HepG2 (cell line): ENCODE data around the gene ZBTB21. TPM values are rescaled to one million over a fixed set of nuclear protein-coding genes. Genes with fewer than 3 reads are reported as not detected.

Experiments
- ATAC-seq: fragments of 200-7000 bp; cut with Tn5 transposase; 3 replicates; pipeline ENCODE4 v1.9.1; 2020; ENCODE audit warnings: mild to moderate bottlenecking, moderate library complexity
- BruUV-seq: library from RNA; stranded (reverse); fragments of 400-500 nt; replicated peaks from 2 replicates; lab custom pipeline; 2021; lab: Mats Ljungman, UMichigan
- CTCF ChIA-PET: fragments of 300-600 bp; formaldehyde crosslinking; extraction: SDS; loops from one replicate; lab custom pipeline; 2021; ENCODE audit warnings: low total read pairs, inconsistent platforms, low intra/inter-chr PET ratio; lab: Yijun Ruan, JAX
- POLR2A ChIA-PET: fragments of 350-600 bp; sonication (Branson Sonifier 250); formaldehyde crosslinking; loops from one replicate; lab custom pipeline; 2020; ENCODE audit warnings: antibody characterized with exemption, inconsistent platforms; lab: Yijun Ruan, JAX
- DNase-seq: peaks from one replicate; pipeline ENCODE4 v3.0.0-alpha.2; 2015; ENCODE audit warnings: low spot score
- FAIRE-seq: peaks from 3 replicates; lab custom pipeline; 2011; peaks lifted over from hg19 to GRCh38; lab: Jason Lieb, UNC
- H2AFZ ChIP-seq: one replicate; pipeline ENCODE4 v1.6.1; 2011; ENCODE audit warnings: low read length, inconsistent platforms
- H3K27ac ChIP-seq: fragments of 300-600 bp; 3 replicates; pipeline ENCODE4 v1.8.0; 2011; ENCODE audit warnings: mixed run types, mild to moderate bottlenecking, mixed read lengths, low read length, inconsistent platforms; ENCODE audit not compliant: insufficient read depth; ENCODE audit errors: extremely low read length
- H3K27me3 ChIP-seq, 2 experiments: fragments of 200-600 bp in 1 of 2; 2 replicates in 1 of 2; 3 replicates in 1 of 2; pipeline versions ENCODE4 v1.6.0 to v1.8.0; 2011; ENCODE audit warnings: low read length in 2 of 2, mild to moderate bottlenecking in 2 of 2, moderate library complexity in 2 of 2, inconsistent platforms in 1 of 2; ENCODE audit not compliant: insufficient read depth in 2 of 2, control insufficient read depth in 1 of 2
- H3K36me3 ChIP-seq, 2 experiments: fragments of 200-600 bp in 1 of 2; replicated peaks in 1 of 2; 2 replicates in 1 of 2; 3 replicates in 1 of 2; pipeline versions ENCODE4 v1.5.1 to v1.8.0; 2011; ENCODE audit warnings: low read length in 2 of 2, inconsistent platforms in 1 of 2; ENCODE audit not compliant: insufficient read depth in 2 of 2, control insufficient read depth in 1 of 2
- H3K4me1 ChIP-seq: 2 replicates; pipeline ENCODE4 v1.5.1; 2012; ENCODE audit warnings: low read length, inconsistent platforms; ENCODE audit not compliant: insufficient read depth
- H3K4me2 ChIP-seq: 2 replicates; pipeline ENCODE4 v1.6.0; 2011; ENCODE audit warnings: low read depth, low read length, inconsistent platforms
- H3K4me3 ChIP-seq, 3 experiments: fragments of 200-600 bp in 1 of 3; sonication (generic), shearing (Covaris generic) in 1 of 3; replicated peaks in 1 of 3; 2 replicates each; pipeline ENCODE4 v1.5.1; 2011 to 2016; ENCODE audit warnings: low read length in 3 of 3, inconsistent platforms in 2 of 3, low read depth in 2 of 3, mild to moderate bottlenecking in 2 of 3, control low read depth in 1 of 3, mixed read lengths in 1 of 3; ENCODE audit not compliant: insufficient read depth in 1 of 3
- H3K79me2 ChIP-seq: one replicate; pipeline ENCODE4 v1.6.1; 2011; ENCODE audit warnings: low read length, inconsistent platforms; ENCODE audit not compliant: insufficient read depth
- H3K9ac ChIP-seq: 2 replicates; pipeline ENCODE4 v1.6.0; 2011; ENCODE audit warnings: mild to moderate bottlenecking, low read depth, low read length, inconsistent platforms; ENCODE audit not compliant: insufficient read depth
- H3K9me3 ChIP-seq: 2 replicates; pipeline ENCODE4 v1.5.1; 2012; ENCODE audit warnings: mild to moderate bottlenecking, low read length
- H4K20me1 ChIP-seq: 2 replicates; pipeline ENCODE4 v1.6.0; 2011; ENCODE audit warnings: inconsistent platforms, mild to moderate bottlenecking, low read length, moderate library complexity; ENCODE audit not compliant: insufficient read depth
- ARNT2 ChIP-seq: sonication (generic); formaldehyde crosslinking; IDR thresholded peaks from 2 replicates; pipeline ENCODE4 v1.8.0; 2022; ENCODE audit warnings: mild to moderate bottlenecking, low read depth, missing genetic modification reagents, moderate library complexity
- ASH2L ChIP-seq: fragments of 300-600, 200-600 bp; sonication (generic); IDR thresholded peaks from 2 replicates; pipeline ENCODE4 v1.7.0; 2017; ENCODE audit warnings: low read depth, mild to moderate bottlenecking, moderate library complexity, mixed read lengths, low read length; ENCODE audit not compliant: insufficient read length
- BRD4 ChIP-seq: sonication (generic); formaldehyde crosslinking; IDR thresholded peaks from 2 replicates; pipeline ENCODE4 v1.4.0; 2020; ENCODE audit warnings: missing genetic modification reagents
- FOXP1 ChIP-seq, 2 experiments: fragments of 450-650 bp in 1 of 2; IDR thresholded peaks; 2 replicates each; pipeline ENCODE4 v1.6.1; 2017 to 2018; ENCODE audit warnings: antibody characterized with exemption in 1 of 2
- SMAD3 ChIP-seq: sonication (generic); formaldehyde crosslinking; IDR thresholded peaks from 2 replicates; pipeline ENCODE4 v1.4.0; 2020; ENCODE audit warnings: missing genetic modification reagents
- TBL1XR1 ChIP-seq: fragments of 150-350 bp; IDR thresholded peaks from 2 replicates; pipeline ENCODE4 v1.6.1; 2014; ENCODE audit warnings: borderline replicate concordance, low read length; ENCODE audit not compliant: partially characterized antibody
- ZMYM2 ChIP-seq: sonication (generic); formaldehyde crosslinking; IDR thresholded peaks from 2 replicates; pipeline ENCODE4 v1.8.0; 2022; ENCODE audit warnings: mild to moderate bottlenecking, missing genetic modification reagents
- ZNF552 ChIP-seq: sonication (generic); formaldehyde crosslinking; IDR thresholded peaks from 2 replicates; pipeline ENCODE4 v1.9.0; 2022; ENCODE audit warnings: missing genetic modification reagents, mild to moderate bottlenecking, borderline replicate concordance
- ZNF792 ChIP-seq: IDR thresholded peaks from 2 replicates; pipeline ENCODE4 v1.6.1; 2016
- WGBS: methylation state at CpG from one replicate; pipeline ENCODE4 v1.1.6; 2017; ENCODE audit warnings: low lambda C conversion rate; 5-methylcytosine and 5-hydroxymethylcytosine counted together
- in situ Hi-C: cut with HindIII; loops from 2 replicates; pipeline ENCODE4 v1.10.0; 2017; ENCODE audit warnings: low pct_unique_long_range_greater_than_20kb; ENCODE audit not compliant: extremely low pct_ligation_motif_present
- intact Hi-C: fragments of 100-400 bp; cut with micrococcal nuclease; formaldehyde crosslinking; loops from one replicate; pipeline ENCODE4 v1.10.0; 2022; ENCODE audit not compliant: unreplicated experiment
- polyA plus RNA-seq, 8 experiments: library from polyadenylated mRNA; depleted of rRNA in 3 of 8; stranded (reverse) in 7 of 8; unstranded in 1 of 8; fragments of >200 nt; fragmentation: Illumina TruSeq in 4 of 8; extraction: Trizol in 4 of 8; gene quantifications; 2 replicates each; pipeline versions ENCODE4 v1.2.1 to v1.2.3, GENCODE V29; 2011 to 2016; ENCODE audit warnings: low read depth in 4 of 8, missing spikeins in 1 of 8, mixed read lengths in 1 of 8; ENCODE audit not compliant: insufficient read depth in 1 of 8
- total RNA-seq, 5 experiments: library from RNA; depleted of rRNA; stranded (reverse); fragments of >200 nt; fragmentation: Illumina TruSeq; extraction: Trizol; gene quantifications; 2 replicates each; pipeline ENCODE4 v1.2.3, GENCODE V29; 2016; ENCODE audit warnings: low read depth in 1 of 5
- TF ChIP-seq, protein P1 (sequence below): sonication (generic); formaldehyde crosslinking; conservative IDR thresholded peaks from 2 replicates; pipeline ENCODE4 v1.4.0; 2020; ENCODE audit warnings: missing genetic modification reagents
- TF ChIP-seq, protein P2 (sequence below): sonication (generic); formaldehyde crosslinking; IDR thresholded peaks from 2 replicates; pipeline ENCODE4 v1.8.1; 2023; ENCODE audit warnings: mild to moderate bottlenecking, moderate library complexity, missing genetic modification reagents
- TF ChIP-seq, protein P3 (sequence below): sonication (generic); formaldehyde crosslinking; IDR thresholded peaks from 2 replicates; pipeline ENCODE4 v1.4.0; 2020; ENCODE audit warnings: missing genetic modification reagents
- TF ChIP-seq, protein P4 (sequence below): sonication (generic); formaldehyde crosslinking; IDR thresholded peaks from 2 replicates; pipeline ENCODE4 v1.8.0; 2022; ENCODE audit warnings: mild to moderate bottlenecking, missing genetic modification reagents, moderate library complexity
- TF ChIP-seq, protein P5 (sequence below): sonication (generic); formaldehyde crosslinking; IDR thresholded peaks from 2 replicates; pipeline ENCODE4 v1.4.0; 2020; ENCODE audit warnings: missing genetic modification reagents, borderline replicate concordance
- TF ChIP-seq, protein P6 (sequence below): sonication (generic); formaldehyde crosslinking; IDR thresholded peaks from 2 replicates; pipeline ENCODE4 v1.5.0; 2020; ENCODE audit warnings: mild to moderate bottlenecking, low read depth, missing genetic modification reagents, borderline replicate concordance

Gene ZBTB21
- total and polyA plus RNA-seq, 2 of the 13 experiments (the other 11 are each of a cell fraction or from before 2014, with no cell fraction given) = 4.5 to 6.1 TPM

DNA sequence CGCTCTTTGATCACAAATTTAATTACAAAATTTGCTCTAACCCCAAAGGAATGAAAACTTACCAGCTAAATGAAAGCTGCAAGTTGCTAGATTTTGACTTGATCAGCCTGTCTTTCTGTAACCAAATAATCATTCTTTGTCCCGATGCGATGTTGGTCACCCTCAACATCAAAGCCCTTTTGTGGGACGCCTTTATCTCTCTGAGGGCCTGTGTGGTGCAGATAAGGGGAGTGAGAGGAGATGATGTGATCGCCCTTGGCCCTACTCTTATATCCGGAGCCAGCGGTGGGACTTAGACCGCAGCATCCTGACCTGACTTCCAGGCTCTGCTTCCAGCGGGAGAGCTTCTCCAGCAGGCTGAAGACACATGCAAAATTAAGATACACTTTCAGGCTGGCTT is 41.6 kb upstream of the ZBTB21 start:
- H3K4me2 ChIP-seq = no peak overlapping the region
- in situ Hi-C loops (no loop called here), intact Hi-C loops (no loop called here)
- H3K27me3 ChIP-seq = peaks cover 0 to 33% of the 10 kb centered on the region in 2 experiments; a peak in 2 of 5 replicates
- CTCF ChIA-PET = no interaction called here
- H3K36me3 ChIP-seq = no peaks in the 10 kb centered on the region
- DNase-seq (no peak), FAIRE-seq (no peak), ATAC-seq (no peak)
- no peaks in the 10 kb centered on the region for H4K20me1 ChIP-seq
- H3K9ac ChIP-seq = no peak overlapping the region
- H3K9me3 ChIP-seq = no peaks in the 10 kb centered on the region
- H3K79me2 ChIP-seq = no peaks in the 10 kb centered on the region
- H3K4me1 ChIP-seq = peaks cover 8% of the 10 kb centered on the region
- 6% methylated on average over 5 of the region's 9 CpGs for WGBS
- no TSS peak for BruUV-seq
- POLR2A ChIA-PET = no interaction called here
- H2AFZ ChIP-seq = no peak overlapping the region
- no peak overlapping the region for H3K4me3 ChIP-seq
- H3K27ac ChIP-seq = no peak overlapping the region
- TF ChIP-seq, protein P1, sequence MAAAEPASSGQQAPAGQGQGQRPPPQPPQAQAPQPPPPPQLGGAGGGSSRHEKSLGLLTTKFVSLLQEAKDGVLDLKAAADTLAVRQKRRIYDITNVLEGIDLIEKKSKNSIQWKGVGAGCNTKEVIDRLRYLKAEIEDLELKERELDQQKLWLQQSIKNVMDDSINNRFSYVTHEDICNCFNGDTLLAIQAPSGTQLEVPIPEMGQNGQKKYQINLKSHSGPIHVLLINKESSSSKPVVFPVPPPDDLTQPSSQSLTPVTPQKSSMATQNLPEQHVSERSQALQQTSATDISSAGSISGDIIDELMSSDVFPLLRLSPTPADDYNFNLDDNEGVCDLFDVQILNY (CRISPR knock-in tag) = no peak
- TF ChIP-seq ZNF792 (CRISPR knock-in tag) = no peak
- TF ChIP-seq, protein P2, sequence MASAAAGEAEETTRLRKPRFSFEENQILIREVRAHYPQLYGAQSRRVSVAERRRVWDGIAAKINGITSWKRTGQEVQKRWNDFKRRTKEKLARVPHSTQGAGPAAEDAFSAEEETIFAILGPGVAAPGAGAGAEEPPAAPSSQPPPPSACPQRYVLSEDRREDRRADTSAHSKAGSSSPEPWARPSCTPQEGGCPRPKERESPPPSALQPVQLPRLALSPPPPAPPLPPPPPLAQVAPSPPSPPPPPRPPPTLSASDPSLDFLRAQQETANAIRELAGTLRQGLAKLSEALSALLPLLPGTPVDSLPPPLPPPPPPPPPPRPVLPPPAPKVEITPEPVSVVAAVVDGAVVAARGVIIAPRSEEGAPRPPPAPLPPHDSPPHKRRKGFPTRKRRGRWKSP (CRISPR knock-in tag) = no peak
- TF ChIP-seq, protein P3, sequence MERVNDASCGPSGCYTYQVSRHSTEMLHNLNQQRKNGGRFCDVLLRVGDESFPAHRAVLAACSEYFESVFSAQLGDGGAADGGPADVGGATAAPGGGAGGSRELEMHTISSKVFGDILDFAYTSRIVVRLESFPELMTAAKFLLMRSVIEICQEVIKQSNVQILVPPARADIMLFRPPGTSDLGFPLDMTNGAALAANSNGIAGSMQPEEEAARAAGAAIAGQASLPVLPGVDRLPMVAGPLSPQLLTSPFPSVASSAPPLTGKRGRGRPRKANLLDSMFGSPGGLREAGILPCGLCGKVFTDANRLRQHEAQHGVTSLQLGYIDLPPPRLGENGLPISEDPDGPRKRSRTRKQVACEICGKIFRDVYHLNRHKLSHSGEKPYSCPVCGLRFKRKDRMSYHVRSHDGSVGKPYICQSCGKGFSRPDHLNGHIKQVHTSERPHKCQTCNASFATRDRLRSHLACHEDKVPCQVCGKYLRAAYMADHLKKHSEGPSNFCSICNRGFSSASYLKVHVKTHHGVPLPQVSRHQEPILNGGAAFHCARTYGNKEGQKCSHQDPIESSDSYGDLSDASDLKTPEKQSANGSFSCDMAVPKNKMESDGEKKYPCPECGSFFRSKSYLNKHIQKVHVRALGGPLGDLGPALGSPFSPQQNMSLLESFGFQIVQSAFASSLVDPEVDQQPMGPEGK (CRISPR knock-in tag) = no peak
- TF ChIP-seq BRD4 (CRISPR knock-in tag) = no peak
- no peak for TF ChIP-seq TBL1XR1
- no peak for TF ChIP-seq ZNF552 (CRISPR knock-in tag)
- TF ChIP-seq, protein P4, sequence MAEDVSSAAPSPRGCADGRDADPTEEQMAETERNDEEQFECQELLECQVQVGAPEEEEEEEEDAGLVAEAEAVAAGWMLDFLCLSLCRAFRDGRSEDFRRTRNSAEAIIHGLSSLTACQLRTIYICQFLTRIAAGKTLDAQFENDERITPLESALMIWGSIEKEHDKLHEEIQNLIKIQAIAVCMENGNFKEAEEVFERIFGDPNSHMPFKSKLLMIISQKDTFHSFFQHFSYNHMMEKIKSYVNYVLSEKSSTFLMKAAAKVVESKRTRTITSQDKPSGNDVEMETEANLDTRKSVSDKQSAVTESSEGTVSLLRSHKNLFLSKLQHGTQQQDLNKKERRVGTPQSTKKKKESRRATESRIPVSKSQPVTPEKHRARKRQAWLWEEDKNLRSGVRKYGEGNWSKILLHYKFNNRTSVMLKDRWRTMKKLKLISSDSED = no peak
- no peak for TF ChIP-seq SMAD3 (CRISPR knock-in tag)
- TF ChIP-seq, protein P5, sequence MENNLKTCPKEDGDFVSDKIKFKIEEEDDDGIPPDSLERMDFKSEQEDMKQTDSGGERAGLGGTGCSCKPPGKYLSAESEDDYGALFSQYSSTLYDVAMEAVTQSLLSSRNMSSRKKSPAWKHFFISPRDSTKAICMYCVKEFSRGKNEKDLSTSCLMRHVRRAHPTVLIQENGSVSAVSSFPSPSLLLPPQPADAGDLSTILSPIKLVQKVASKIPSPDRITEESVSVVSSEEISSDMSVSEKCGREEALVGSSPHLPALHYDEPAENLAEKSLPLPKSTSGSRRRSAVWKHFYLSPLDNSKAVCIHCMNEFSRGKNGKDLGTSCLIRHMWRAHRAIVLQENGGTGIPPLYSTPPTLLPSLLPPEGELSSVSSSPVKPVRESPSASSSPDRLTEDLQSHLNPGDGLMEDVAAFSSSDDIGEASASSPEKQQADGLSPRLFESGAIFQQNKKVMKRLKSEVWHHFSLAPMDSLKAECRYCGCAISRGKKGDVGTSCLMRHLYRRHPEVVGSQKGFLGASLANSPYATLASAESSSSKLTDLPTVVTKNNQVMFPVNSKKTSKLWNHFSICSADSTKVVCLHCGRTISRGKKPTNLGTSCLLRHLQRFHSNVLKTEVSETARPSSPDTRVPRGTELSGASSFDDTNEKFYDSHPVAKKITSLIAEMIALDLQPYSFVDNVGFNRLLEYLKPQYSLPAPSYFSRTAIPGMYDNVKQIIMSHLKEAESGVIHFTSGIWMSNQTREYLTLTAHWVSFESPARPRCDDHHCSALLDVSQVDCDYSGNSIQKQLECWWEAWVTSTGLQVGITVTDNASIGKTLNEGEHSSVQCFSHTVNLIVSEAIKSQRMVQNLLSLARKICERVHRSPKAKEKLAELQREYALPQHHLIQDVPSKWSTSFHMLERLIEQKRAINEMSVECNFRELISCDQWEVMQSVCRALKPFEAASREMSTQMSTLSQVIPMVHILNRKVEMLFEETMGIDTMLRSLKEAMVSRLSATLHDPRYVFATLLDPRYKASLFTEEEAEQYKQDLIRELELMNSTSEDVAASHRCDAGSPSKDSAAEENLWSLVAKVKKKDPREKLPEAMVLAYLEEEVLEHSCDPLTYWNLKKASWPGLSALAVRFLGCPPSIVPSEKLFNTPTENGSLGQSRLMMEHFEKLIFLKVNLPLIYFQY (CRISPR knock-in tag) = no peak
- no peak for TF ChIP-seq ZMYM2 (CRISPR knock-in tag)
- no peak for TF ChIP-seq ASH2L
- no peak for TF ChIP-seq FOXP1 (IDR thresholded peaks at IDR 0.05)
- TF ChIP-seq FOXP1 (CRISPR knock-in tag; IDR thresholded peaks at IDR 0.05) = no peak
- TF ChIP-seq ARNT2 (CRISPR knock-in tag) = no peak
- TF ChIP-seq, protein P6, sequence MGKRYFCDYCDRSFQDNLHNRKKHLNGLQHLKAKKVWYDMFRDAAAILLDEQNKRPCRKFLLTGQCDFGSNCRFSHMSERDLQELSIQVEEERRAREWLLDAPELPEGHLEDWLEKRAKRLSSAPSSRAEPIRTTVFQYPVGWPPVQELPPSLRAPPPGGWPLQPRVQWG (CRISPR knock-in tag) = no peak
